ENCODE results near the gene SEMA6B. TPM values are rescaled to one million over a fixed set of nuclear protein-coding genes. Genes with fewer than 3 reads are reported as not detected.
"Not testable (repeated sequence)": the region's sequence is repeated elsewhere in the genome, so short reads cannot be mapped to it uniquely, and the experiment has no call there.

Gene SEMA6B
- total RNA-seq, 2 donors from 2014 or later, result 13.7 to 19.4 TPM

- DNase-seq (ENCODE audit: low spot score), result no peak
- intact Hi-C loops (cut with DNase I), result loop anchor here in 1 of 2 donors (10.0 kb wide), 1 partner anchor 58 kb away; the partner anchor contains the start of gene TNFAIP8L1
These were observed 17.7 kb upstream of the SEMA6B start for GRCh38 chr19:4577020-4577782.

GRCh38 chr19:4576016-4576933 is 16.8 kb upstream of the SEMA6B start:
- no peak for DNase-seq (ENCODE audit: low spot score)
- intact Hi-C loops (cut with DNase I), result loop anchor here in 1 of 2 donors (10.0 kb wide), 1 partner anchor 59 kb away; the partner anchor contains the start of gene TNFAIP8L1

- intact Hi-C loops (cut with DNase I), result loop anchor here in 1 of 2 donors (10.0 kb wide), 1 partner anchor 59 kb away; the partner anchor contains the start of gene TNFAIP8L1
- DNase-seq (ENCODE audit: low spot score), result peak; percentile 90
These were observed 16.0 kb upstream of the SEMA6B start for GRCh38 chr19:4575267-4576015.

GRCh38 chr19:4573682-4574081 is 14.2 kb upstream of the SEMA6B start:
- DNase-seq (ENCODE audit: low spot score), result no peak
- intact Hi-C loops (cut with DNase I), result loop anchor here in 1 of 2 donors (10.0 kb wide), 1 partner anchor 61 kb away; the partner anchor contains the start of gene TNFAIP8L1

GRCh38 chr19:4571305-4571917 is 11.9 kb upstream of the SEMA6B start:
- DNase-seq (ENCODE audit: low spot score), result no peak
- intact Hi-C loops (cut with DNase I), result loop anchor here in 1 of 2 donors (10.0 kb wide), 1 partner anchor 63 kb away; the partner anchor contains the start of gene TNFAIP8L1

GRCh38 chr19:4570916-4571304 is 11.4 kb upstream of the SEMA6B start:
- DNase-seq (ENCODE audit: low spot score), result no peak
- intact Hi-C loops (cut with DNase I), result loop anchor here in 1 of 2 donors (10.0 kb wide), 1 partner anchor 64 kb away; the partner anchor contains the start of gene TNFAIP8L1

GRCh38 chr19:4570402-4570801 is 10.9 kb upstream of the SEMA6B start:
- intact Hi-C loops (cut with DNase I), result loop anchor here in 1 of 2 donors (10.0 kb wide), 1 partner anchor 64 kb away; the partner anchor contains the start of gene TNFAIP8L1
- DNase-seq (ENCODE audit: low spot score), result no peak

- intact Hi-C loops (cut with DNase I), result no loop called here
- DNase-seq (ENCODE audit: low spot score), result no peak
These were observed 9.4 kb upstream of the SEMA6B start for GRCh38 chr19:4568886-4569285.

- DNase-seq (ENCODE audit: low spot score), result no peak
- intact Hi-C loops (cut with DNase I), result no loop called here
These were observed 8.1 kb upstream of the SEMA6B start for GRCh38 chr19:4567584-4568071.

GRCh38 chr19:4566402-4567051 is 7.0 kb upstream of the SEMA6B start:
- intact Hi-C loops (cut with DNase I), result no loop called here
- DNase-seq (ENCODE audit: low spot score), result no peak

GRCh38 chr19:4563562-4563961 is 4.1 kb upstream of the SEMA6B start:
- DNase-seq (ENCODE audit: low spot score); intact Hi-C loops (cut with DNase I): not testable (repeated sequence)

GRCh38 chr19:4562085-4562484 is 2.6 kb upstream of the SEMA6B start:
- DNase-seq (ENCODE audit: low spot score); intact Hi-C loops (cut with DNase I): not testable (repeated sequence)

- intact Hi-C loops (cut with DNase I), result loop anchor here in 1 of 2 donors (5.0 kb wide), 1 partner anchor 79 kb away; the partner anchor contains the start of gene TNFAIP8L1
- no peak for DNase-seq (ENCODE audit: low spot score)
These were observed 1.2 kb downstream of the SEMA6B start for GRCh38 chr19:4557971-4558941.

GRCh38 chr19:4557144-4557970 is 2.1 kb downstream of the SEMA6B start:
- intact Hi-C loops (cut with DNase I), result loop anchor here in 1 of 2 donors (5.0 kb wide), 1 partner anchor 80 kb away; the partner anchor contains the start of gene TNFAIP8L1
- DNase-seq (ENCODE audit: low spot score), result no peak

- DNase-seq (ENCODE audit: low spot score), result no peak
- intact Hi-C loops (cut with DNase I), result loop anchor here in 1 of 2 donors (5.0 kb wide), 1 partner anchor 81 kb away; the partner anchor contains the start of gene TNFAIP8L1
These were observed 2.8 kb downstream of the SEMA6B start for GRCh38 chr19:4556597-4557127.

Measured in posterior vena cava (tissue), 2 donors.